Activated CD4-positive, CD25-positive, alpha-beta regulatory T cell (primary cell): ENCODE measurements around the gene LRP8.

Source experiments
- DNase-seq, 4 experiments: peaks; one replicate each; lab custom pipeline; 2025; lab: John Stamatoyannopoulos, UW

The LRP8 gene

DNA sequence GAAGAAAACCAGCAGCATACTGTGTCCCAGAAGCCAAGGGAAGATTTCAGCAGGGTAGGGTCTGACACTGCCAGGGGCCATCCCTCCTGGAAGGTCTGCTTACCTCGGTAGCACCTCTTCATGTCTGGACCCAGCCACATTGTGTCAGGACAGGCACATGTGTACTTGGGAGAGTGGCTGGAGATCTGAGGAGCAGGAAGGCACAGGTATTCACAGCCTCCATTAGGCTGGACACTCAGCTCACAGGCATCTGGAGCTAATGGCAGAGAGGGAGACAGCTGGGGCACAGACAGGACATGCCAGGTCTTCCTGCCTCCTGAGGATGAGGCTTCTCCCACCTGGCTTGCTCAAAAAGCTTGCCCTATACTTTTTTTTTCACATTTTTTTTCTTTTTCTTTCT is 69.7 kb downstream of the LRP8 start:
- DNase-seq: no peak

DNA sequence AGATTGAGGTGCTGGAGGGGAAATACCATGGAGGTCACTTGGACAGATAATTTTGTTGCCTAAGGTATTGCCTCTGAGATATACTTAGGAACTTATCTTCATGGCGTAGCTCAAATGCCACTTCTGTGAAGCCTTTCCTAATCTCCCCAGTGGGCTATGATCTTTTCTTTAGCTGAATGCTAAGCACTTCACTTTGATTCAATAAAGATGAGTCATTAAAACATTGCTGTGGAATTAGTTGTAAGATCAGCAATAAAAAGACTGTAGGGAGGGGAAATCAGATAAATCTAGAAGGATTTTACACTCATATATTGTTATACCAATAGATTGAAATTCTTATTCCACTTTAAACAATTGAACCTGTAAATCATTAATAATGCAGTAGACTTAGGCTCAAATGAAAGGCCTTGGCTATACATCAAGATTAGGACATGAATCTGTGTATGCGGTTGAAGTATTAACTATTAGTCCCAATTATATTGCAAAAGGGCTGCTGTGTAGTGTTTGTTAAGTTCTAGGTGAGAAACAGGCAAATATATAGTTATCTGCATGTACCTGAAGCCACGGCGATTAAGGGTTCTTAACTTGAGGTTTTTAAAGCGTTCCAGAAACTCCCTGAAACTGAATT is 70.3 kb downstream of the LRP8 start:
- no peak for DNase-seq

GRCh38 chr1:53256511-53257453 is 71.1 kb downstream of the LRP8 start:
- no peak for DNase-seq

GRCh38 chr1:53255031-53255430 is 72.8 kb downstream of the LRP8 start:
- DNase-seq: no peak

GRCh38 chr1:53254011-53254640 is 73.7 kb downstream of the LRP8 start:
- DNase-seq: no peak

DNA sequence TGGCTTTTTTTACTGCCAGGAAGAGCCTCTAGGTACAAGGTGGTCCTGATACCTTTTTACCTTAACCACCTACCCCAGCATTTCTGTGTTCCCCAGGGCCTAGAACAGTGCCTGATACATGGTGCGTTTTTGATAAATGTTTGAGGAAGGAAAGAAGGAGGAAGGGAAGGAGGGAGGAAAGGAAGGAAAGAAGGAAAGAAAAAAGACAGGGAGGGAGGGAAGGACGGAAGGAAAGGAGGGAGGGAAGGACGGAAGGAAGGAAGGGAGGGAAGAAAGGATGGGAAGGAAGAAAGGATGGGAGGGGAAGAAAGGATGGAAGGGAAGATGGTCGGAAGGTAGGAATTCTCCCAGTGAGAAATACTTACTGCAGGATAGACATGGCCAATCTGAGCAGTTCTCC is 77.5 kb downstream of the LRP8 start:
- DNase-seq: no peak

DNA sequence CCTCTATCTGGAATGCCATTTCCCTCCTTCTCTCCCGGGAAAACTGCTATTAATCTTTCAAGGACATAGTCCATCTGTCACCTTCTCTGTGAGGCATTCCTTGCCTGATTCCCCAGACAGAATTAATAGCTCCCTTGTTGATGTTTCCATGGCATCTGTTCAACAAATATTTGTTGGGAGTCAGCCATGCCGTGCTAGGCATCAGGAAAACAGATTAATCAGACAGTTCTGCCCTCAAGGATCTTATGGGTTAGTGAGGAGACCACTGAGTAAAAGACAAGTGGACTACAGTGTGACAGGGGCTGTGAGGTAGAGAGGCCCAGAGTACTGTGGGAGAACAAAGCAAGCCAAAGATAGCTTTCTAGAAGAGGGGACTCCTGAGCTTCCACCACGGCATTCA is 78.2 kb downstream of the LRP8 start:
- DNase-seq: no peak

GRCh38 chr1:53246261-53247134 is 81.4 kb downstream of the LRP8 start:
- no peak for DNase-seq

DNA sequence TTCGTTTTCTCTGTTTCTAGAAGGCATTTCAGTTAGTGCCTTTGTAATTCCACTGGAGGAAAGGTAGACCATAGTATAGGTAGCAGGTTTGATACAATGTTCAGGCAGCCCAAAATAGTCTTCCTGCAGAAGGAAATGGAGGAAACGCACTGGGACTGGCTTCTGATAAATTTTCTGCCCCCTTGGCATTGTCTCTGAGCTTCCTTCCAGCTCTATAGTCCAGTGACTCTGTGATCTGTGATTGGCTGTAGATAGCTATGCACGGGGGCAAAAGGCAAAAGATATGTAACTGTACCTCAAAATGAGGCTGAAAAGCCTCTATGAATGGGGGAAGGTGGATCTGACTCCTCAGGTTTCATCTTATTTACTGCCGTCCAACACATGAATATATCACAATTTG is 83.7 kb downstream of the LRP8 start:
- DNase-seq: no peak

- DNase-seq: no peak
These were observed 85.5 kb downstream of the LRP8 start for GRCh38 chr1:53242381-53242780.

GRCh38 chr1:53241828-53242227 is 86.0 kb downstream of the LRP8 start:
- DNase-seq: no peak

DNA sequence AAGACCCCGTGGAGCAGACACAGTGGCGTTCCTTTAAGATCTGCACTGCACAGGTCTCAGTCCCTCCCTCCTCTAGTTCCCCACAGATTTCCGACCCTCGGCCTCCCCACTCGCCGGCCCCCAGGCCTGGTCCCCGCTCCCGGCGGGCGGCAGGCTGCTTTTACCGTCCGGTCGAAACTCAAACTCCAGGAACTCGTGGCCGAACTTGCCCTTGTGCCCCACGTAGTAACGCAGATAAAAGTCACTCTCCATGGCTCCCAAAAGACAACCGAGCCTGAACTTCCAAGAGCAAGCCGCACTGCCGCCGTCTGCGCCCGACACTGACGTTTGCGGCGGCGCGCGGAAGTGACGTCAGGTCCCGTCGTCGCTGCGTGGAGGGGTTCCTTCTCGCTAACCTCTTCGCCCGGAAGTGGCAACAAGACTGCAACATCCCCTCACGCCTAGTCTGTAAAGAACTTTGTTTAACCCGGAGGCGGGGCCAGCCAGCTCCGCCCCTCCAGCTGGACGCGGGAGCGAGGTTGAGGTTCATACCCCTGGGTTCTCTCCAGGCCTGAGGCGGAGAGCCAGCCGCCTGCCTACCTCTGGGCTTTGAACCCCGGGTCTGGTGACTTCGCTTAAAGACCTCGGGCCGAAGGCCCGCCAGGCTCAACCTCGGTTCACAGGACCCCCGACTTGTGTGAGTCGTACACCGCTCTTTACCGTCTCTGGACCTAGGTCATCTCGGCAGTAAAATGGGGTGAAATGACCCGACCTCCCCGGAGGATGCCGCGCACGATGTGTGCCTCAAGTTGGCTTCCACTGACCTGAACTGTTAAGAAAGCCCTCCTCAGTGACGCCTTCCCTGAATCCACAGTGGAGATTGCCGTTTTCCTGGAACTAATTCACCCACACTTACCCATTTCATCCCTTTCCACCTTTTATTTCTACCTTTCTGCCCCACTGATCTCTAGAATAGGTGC is 89.4 kb downstream of the LRP8 start, which contains the start of gene MAGOH:
Gene MAGOH, minus strand, starts transcription at position 322 of the 959 bp plus-strand sequence. Its CDS starts 70 bp downstream, at position 252.
- peak; percentile 87 to 92 (median 90) for DNase-seq

DNA sequence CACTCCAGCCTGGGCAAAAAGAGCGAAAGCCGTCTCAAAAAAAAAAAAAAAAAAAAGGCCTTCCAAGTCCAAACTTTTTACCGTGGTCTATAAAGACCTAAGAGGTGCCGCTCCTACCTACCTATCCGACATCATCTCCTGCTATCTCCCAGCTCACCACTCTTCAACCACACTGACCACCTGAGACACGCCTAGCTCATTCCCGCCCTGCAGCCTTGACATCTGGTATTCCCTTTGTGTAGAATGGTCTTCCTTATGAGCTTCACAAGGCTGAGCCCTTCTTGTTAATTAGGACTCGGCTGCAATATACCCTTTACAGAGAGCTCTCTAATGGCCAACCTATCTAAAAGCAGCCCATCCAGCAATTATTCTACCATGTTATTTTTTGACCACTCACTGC is 90.2 kb downstream of the LRP8 start:
- DNase-seq: no peak

DNA sequence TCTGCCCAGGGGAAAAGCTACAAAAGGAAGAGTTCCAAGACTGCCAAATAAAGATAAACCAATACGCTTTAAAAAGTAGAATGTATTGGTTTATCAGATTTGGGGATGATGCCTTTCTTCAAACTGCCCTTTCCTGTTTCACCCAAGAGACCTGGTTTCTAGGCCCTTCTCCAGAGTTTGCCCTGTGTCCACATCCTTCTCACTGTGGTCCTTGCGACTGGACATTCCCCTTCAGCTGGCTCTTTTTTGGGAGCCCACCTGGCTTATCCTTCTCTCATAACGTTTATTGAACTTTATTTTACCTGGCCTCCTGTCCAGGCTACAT is 106.9 kb downstream of the LRP8 start:
- DNase-seq: no peak

- peak; percentile 82 to 90 (median 88) for DNase-seq
These were observed 107.5 kb downstream of the LRP8 start, which contains the start of gene CZIB for GRCh38 chr1:53220171-53220961. CZIB (minus strand) TSS chr1:53220634; CDS start chr1:53220575, 59 bp downstream.

- no peak for DNase-seq
These were observed 108.2 kb downstream of the LRP8 start for GRCh38 chr1:53219711-53220110.

DNA sequence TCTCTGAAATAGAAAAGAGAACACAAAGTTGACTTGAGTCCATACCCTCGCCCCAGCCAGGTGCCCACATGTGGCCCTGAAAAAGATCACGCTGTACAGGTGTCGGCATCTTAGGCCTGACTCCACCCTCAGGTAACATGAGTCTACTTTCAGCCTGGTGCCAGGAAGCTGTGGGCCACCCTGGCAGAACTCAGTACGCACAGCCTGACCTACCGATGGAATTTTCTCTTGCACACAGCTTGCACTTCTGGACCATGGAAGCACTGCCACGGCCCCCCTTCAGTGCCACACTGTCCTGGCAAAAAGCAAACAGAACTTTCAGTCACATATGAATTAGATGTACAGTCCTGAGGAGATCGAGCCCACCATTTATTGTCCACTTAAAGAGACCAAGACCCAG is 109.7 kb downstream of the LRP8 start:
- DNase-seq: no peak

GRCh38 chr1:53214376-53214940 is 113.4 kb downstream of the LRP8 start:
- no peak for DNase-seq

GRCh38 chr1:53210954-53211353 is 116.9 kb downstream of the LRP8 start:
- DNase-seq: no peak
